GM12891 (cell line): ENCODE results near the gene NRXN2.
"Not testable (repeated sequence)": the region's sequence is repeated elsewhere in the genome, so short reads cannot be mapped to it uniquely, and the experiment has no call there.

Experiments used
- DNase-seq: peaks from one replicate; pipeline ENCODE4 v3.0.0; 2011; ENCODE audit warnings: low spot score; ENCODE audit not compliant: insufficient read length
- FAIRE-seq: peaks from 2 replicates; lab custom pipeline; 2011; peaks lifted over from hg19 to GRCh38; lab: Jason Lieb, UNC
- PAX5 ChIP-seq: IDR thresholded peaks from 2 replicates; pipeline ENCODE4 v1.6.1; 2011; ENCODE audit warnings: low read length, moderate library complexity, mild to moderate bottlenecking; ENCODE audit not compliant: insufficient read depth, severe bottlenecking
- POLR2A ChIP-seq: IDR thresholded peaks from 2 replicates; pipeline ENCODE4 v1.6.1; 2011; ENCODE audit warnings: low read depth, low read length, control low read depth
- POLR2AphosphoS5 ChIP-seq: IDR thresholded peaks from 2 replicates; pipeline ENCODE4 v1.6.1; 2011; ENCODE audit warnings: low read depth, low read length, control low read depth
- POU2F2 ChIP-seq: IDR thresholded peaks from 2 replicates; pipeline ENCODE4 v1.6.1; 2011; ENCODE audit warnings: low read depth, mild to moderate bottlenecking, control low read depth, low read length, moderate library complexity
- SPI1 ChIP-seq: IDR thresholded peaks from 2 replicates; pipeline ENCODE4 v1.6.1; 2011; ENCODE audit warnings: low read depth, low read length, control low read depth
- TAF1 ChIP-seq: IDR thresholded peaks from 2 replicates; pipeline ENCODE4 v1.6.1; 2011; ENCODE audit warnings: low read depth, low read length, control low read depth

NRXN2 gene

GRCh38 chr11:64710418-64711137 lies 12.4 kb downstream of the NRXN2 start:
- no peak for DNase-seq
- no peak for FAIRE-seq
- TF ChIP-seq POLR2A = no peak
- no peak for TF ChIP-seq TAF1
- no peak for TF ChIP-seq SPI1
- no peak for TF ChIP-seq POU2F2
- no peak for TF ChIP-seq PAX5
- TF ChIP-seq POLR2AphosphoS5 = no peak

- TF ChIP-seq SPI1 = no peak
- no peak for TF ChIP-seq POU2F2
- TF ChIP-seq TAF1 = no peak
- no peak for TF ChIP-seq PAX5
- TF ChIP-seq POLR2AphosphoS5 = no peak
- TF ChIP-seq POLR2A = no peak
- FAIRE-seq = no peak
- no peak for DNase-seq
Measured at GRCh38 chr11:64705501-64705900, 17.5 kb downstream of the NRXN2 start.

- no peak for TF ChIP-seq PAX5
- no peak for TF ChIP-seq SPI1
- no peak for TF ChIP-seq POLR2AphosphoS5
- no peak for TF ChIP-seq POU2F2
- TF ChIP-seq TAF1 = no peak
- TF ChIP-seq POLR2A = no peak
- FAIRE-seq (no peak), DNase-seq (no peak)
Measured at GRCh38 chr11:64703048-64703447, 19.9 kb downstream of the NRXN2 start.

GRCh38 chr11:64701956-64702355 lies 21.0 kb downstream of the NRXN2 start:
- DNase-seq = not testable (repeated sequence)

GRCh38 chr11:64698427-64698826 lies 24.6 kb downstream of the NRXN2 start:
- DNase-seq (no peak), FAIRE-seq (no peak)
- TF ChIP-seq PAX5 = no peak
- TF ChIP-seq TAF1 = no peak
- TF ChIP-seq POU2F2 = no peak
- no peak for TF ChIP-seq POLR2AphosphoS5
- no peak for TF ChIP-seq SPI1
- TF ChIP-seq POLR2A = no peak

More at GRCh38 chr11:64701956-64702355, 21.0 kb downstream of the NRXN2 start:
- FAIRE-seq = not testable (repeated sequence)

GRCh38 chr11:64697663-64698375 lies 25.2 kb downstream of the NRXN2 start:
- no peak for TF ChIP-seq POU2F2
- TF ChIP-seq POLR2A = no peak
- TF ChIP-seq PAX5 = no peak
- TF ChIP-seq SPI1 = no peak
- no peak for TF ChIP-seq POLR2AphosphoS5
- TF ChIP-seq TAF1 = no peak
- no peak for FAIRE-seq
- no peak for DNase-seq

- FAIRE-seq (no peak), DNase-seq (no peak)
- no peak for TF ChIP-seq PAX5
- no peak for TF ChIP-seq POU2F2
- no peak for TF ChIP-seq SPI1
- no peak for TF ChIP-seq POLR2AphosphoS5
- TF ChIP-seq POLR2A = no peak
- no peak for TF ChIP-seq TAF1
Measured at GRCh38 chr11:64696045-64696444, 27.0 kb downstream of the NRXN2 start.

GRCh38 chr11:64695548-64695947 lies 27.4 kb downstream of the NRXN2 start:
- no peak for TF ChIP-seq PAX5
- no peak for TF ChIP-seq TAF1
- no peak for TF ChIP-seq POU2F2
- no peak for TF ChIP-seq POLR2A
- no peak for TF ChIP-seq POLR2AphosphoS5
- no peak for TF ChIP-seq SPI1
- FAIRE-seq (no peak), DNase-seq (no peak)

- FAIRE-seq = peak; percentile 74
- peak; percentile 56 for TF ChIP-seq PAX5
- no peak for TF ChIP-seq POLR2A
- DNase-seq = no peak
Measured at GRCh38 chr11:64694821-64695365, 28.1 kb downstream of the NRXN2 start.
